Dedifferentiated amniotic fluid mesenchymal stem cell (primary cell): ENCODE measurements around the gene ZIC5.

Experiments used
- DNase-seq: peaks from one replicate; pipeline ENCODE4 v3.0.0-alpha.2; 2016; ENCODE audit errors: extremely low spot score

The ZIC5 gene

DNA sequence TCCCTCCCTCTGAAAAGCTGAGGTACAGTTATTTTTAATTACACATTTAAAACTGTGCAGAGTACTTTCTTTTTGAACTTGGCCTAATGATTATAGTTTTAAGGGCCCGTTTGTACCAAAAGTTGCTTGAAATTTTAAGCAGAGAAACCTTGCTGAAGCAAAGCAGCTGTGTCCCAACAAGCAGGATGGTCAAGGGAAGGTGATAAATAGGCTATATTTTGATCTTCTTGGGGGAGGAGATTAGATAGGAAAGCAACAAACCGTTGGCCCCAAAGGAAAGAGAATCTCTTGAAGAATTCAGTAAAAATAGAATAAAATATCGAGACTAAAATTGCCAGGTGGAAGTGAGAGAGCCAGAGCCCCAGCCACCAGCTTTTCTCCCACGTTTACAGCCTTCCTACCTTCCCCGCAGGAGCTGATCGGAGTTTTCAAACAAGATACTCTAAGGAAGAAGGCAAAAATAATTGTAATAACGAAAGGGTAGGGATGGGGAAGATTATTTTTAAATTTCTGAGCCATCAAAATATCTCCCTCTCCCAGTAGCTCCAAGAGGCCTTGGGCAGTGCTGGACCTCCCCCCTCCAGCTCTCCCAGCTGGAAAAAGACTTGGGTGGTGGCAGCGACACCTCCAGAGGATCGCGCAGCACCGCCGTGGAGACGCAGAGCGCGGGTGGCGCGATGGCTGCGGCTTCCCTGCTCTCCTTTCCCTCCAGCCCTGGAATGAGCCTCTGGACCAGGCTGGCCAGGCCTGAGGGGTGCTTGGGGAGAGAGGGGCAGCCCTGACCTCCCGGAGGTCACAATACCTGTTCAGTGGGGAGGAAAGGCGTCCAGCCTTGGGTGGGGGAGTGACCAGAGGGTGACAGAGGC lies 15.8 kb upstream of the ZIC5 start:
- no peak for DNase-seq

DNA sequence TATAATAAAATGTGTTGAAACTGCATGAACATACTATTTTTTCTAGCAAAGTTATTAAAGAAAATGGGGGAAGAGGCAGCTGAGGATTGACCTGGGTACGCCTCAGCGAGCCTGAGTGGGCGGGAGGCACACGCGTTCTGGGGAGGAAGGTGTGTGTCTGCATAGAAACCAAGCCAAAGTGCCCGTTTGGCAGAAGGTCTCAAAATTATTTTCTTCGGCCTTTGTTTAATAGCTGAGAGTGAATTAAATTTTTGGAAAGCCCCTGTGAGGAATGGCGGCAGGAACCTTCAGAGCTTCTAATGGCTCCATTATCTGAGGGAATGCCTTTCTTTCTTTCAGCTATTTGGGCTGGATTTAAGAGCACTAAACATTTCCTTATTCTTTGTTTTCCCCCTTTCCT lies 15.2 kb upstream of the ZIC5 start:
- DNase-seq, result no peak

- DNase-seq, result no peak
Measured at GRCh38 chr13:99985886-99986527, 14.4 kb upstream of the ZIC5 start.

DNA sequence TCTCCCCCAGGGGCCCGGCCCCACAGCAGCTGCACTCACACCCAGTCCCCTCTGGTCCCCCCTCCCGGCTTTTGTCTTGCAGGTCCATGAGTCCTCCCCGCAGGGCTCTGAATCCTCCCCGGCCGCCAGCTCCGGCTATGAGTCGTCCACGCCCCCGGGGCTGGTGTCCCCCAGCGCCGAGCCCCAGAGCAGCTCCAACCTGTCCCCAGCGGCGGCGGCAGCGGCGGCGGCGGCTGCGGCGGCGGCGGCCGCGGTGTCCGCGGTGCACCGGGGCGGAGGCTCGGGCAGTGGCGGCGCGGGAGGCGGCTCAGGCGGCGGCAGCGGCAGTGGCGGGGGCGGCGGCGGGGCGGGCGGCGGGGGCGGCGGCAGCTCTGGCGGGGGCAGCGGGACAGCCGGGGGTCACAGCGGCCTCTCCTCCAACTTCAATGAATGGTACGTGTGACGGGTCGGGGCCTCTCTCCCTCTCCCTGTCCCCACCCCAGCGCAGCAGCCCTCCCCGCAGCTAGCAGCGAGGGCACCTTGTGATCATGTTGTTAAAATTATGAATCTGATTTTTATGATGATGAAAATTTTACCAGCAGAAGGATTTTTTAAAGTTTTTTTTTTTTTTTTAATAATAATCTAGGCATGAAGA lies 13.8 kb upstream of the ZIC5 start:
- DNase-seq, result no peak

DNA sequence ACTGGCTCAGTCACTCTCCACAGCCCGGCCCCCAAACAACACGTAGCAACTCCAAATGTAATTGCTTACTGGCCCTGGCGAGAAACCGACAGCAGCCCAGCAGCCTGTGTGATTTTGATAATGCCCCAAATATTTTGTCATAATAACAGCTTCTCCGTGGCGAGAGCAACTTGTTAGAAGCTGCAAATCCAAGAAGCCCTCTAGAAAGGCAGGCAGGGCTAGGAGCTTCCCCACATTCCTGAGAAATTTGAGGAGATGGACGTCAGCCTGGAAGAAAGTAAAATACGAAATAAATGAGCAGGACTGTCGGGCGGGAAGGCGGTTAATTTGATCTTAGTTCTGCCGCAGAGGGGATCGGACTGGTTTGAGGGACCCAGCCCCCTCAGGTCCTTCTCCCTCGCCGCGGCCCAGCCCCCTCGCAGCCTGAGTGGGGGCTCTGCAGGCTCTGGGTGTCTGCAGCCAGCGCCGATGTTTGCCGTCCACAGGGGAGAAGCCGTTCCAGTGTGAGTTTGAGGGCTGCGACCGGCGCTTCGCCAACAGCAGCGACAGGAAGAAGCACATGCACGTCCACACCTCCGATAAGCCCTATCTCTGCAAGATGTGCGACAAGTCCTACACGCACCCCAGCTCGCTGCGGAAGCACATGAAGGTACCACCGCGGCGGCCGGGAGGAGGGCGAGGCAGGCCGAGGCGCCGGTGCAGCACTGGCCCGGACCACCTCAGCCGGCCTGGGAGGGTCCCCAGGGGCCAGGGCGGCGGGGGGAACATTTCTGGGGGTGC lies 13.1 kb upstream of the ZIC5 start:
- no peak for DNase-seq

- DNase-seq, result no peak
Measured at GRCh38 chr13:99983499-99984401, 12.2 kb upstream of the ZIC5 start.

DNA sequence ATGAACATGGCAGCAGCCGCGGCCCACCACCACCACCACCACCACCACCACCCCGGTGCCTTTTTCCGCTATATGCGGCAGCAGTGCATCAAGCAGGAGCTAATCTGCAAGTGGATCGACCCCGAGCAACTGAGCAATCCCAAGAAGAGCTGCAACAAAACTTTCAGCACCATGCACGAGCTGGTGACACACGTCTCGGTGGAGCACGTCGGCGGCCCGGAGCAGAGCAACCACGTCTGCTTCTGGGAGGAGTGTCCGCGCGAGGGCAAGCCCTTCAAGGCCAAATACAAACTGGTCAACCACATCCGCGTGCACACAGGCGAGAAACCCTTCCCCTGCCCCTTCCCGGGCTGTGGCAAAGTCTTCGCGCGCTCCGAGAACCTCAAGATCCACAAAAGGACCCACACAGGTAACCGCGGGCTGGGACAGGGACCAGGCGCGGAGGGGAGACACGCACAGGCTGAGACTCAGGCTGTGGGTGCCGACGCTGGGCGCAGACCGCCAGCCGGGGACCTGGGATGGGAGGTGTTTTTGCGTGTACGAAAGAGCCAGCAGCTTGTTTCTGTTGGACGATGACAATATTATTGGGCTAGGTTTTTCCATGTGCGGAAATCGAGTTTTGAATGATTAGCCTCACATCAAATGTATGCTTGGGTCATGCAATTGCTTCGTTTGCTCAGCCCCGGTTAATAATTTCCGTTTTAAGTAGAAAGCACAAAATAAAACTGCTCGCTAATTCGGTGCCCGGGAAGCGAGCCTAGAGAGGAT lies 11.3 kb upstream of the ZIC5 start:
- no peak for DNase-seq

DNA sequence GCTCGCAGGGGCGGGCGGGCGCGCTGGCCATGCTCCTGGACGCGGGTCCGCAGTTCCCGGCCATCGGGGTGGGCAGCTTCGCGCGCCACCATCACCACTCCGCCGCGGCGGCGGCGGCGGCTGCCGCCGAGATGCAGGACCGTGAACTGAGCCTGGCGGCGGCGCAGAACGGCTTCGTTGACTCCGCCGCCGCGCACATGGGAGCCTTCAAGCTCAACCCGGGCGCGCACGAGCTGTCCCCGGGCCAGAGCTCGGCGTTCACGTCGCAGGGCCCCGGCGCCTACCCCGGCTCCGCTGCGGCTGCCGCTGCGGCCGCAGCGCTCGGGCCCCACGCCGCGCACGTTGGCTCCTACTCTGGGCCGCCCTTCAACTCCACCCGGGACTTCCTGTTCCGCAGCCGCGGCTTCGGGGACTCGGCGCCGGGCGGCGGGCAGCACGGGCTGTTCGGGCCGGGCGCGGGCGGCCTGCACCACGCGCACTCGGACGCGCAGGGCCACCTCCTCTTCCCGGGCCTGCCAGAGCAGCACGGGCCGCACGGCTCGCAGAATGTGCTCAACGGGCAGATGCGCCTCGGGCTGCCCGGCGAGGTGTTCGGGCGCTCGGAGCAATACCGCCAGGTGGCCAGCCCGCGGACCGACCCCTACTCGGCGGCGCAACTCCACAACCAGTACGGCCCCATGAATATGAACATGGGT lies 10.6 kb upstream of the ZIC5 start:
- DNase-seq, result no peak

- DNase-seq, result no peak
Measured at GRCh38 chr13:99981735-99982035, 10.1 kb upstream of the ZIC5 start, which contains the start of gene ZIC2. ZIC2 (plus strand) TSS chr13:99981784; CDS start chr13:99982065, 281 bp downstream.

DNA sequence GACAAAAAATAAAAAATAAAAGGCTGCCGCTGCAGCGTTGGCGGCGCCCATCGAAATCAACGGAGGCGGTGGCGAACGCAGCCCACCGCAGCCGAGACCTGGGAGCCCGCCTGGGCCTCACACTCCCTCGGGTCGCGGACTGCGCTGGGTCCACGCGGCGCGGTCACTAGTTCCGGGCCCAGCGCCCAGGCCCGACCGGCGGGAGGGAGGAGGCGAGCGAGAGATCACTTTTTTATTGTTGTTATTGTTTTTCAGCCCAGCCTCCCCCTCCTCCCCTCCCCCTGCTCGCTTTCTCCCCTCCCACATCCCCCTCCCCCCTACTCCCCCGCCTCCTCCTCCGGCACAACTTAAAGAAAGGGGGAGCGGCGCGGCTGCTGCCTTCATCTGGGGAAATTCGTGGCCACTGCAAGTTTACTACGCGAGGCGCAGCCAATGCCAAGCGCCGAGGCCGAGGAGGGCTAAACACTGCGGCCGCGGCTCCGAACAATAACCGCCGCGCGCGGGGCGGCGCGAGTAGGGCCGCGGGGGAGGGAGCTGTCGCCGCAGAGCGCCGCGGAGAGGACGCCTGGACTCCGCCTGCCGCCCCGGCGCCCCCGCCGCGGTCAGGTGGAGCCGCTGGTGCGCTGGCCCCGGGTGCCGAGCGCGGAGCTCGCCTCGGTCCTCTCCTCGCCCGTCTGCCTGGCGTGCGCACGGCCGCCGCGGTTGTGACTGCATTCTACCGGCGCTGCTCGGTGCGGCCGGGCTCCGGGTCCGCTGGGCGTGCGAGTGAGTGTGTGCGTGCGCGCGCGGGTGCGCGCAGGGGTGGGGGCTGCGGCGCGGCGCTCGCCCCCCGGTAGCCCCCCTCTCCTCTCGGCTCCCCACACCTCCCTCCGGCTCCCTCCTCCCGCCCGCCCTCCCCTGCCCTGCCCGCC lies 9.5 kb upstream of the ZIC5 start:
- DNase-seq, result no peak

DNA sequence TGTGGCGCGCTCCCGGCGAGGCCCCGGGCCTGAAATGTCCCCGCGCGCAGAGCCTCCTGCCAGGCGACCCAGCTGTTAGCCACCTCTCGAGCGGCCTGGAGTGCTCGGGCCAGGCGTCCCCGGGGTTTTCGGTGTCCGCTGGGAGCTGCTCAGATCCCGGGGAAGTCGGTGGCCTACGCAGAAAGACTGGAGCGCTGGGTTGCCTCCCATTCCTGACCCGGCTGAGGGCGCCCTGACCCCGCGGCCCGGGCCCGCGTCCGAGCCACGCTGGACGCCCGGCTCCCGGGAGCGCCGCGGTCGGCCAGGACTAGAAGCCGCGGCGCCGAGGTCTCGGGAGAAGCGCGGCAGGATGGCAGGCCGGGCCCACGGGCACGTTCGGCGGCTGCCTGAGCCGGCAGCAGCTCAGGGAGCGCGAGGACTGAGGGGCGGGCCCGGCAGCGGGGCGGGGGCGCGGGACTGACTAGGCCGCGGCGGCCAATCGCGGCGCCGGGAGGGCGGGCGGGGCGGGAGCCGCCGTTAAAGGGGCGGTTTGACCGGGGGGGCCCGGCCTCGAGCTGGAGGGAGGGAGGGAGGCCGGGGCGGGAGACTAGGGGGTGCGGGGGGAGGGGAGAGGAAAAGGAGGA lies 8.7 kb upstream of the ZIC5 start:
- no peak for DNase-seq

DNA sequence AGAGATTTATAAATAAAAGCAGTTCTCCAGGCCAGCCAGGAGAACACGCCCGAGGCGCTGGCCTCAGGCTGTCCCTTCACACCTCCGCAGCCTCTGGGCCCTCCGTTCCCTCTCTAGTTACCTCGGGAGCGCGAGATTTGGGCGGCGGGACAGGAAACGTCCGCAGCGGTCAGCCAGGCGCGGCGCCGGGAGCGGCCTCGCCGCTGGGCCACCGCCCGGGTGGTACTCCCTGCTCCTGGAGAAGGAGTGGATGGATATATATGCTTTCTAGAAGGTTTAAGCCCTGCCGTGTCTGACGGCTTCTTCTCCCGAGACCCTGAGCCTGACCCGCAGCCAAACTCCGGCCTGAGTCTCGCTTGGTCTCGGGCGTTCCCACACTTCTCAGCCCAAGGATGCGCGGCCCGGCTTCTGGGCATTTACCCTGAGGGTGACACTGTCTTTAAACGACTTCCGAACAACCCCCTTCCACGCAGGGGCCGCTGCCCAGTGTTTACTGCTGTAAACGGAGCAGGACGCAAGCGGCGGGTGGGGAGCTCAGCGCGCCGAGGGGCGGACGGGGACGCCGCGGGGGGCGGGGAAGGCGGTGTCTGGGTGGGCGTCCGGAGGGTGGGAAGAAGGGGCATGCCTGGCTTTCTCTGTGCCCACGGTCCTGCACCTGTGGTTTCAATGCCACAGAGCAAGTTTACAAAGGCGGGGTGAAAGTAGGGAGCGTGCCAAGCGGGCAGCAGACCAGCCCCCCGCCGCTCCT lies 8.1 kb upstream of the ZIC5 start:
- no peak for DNase-seq

DNA sequence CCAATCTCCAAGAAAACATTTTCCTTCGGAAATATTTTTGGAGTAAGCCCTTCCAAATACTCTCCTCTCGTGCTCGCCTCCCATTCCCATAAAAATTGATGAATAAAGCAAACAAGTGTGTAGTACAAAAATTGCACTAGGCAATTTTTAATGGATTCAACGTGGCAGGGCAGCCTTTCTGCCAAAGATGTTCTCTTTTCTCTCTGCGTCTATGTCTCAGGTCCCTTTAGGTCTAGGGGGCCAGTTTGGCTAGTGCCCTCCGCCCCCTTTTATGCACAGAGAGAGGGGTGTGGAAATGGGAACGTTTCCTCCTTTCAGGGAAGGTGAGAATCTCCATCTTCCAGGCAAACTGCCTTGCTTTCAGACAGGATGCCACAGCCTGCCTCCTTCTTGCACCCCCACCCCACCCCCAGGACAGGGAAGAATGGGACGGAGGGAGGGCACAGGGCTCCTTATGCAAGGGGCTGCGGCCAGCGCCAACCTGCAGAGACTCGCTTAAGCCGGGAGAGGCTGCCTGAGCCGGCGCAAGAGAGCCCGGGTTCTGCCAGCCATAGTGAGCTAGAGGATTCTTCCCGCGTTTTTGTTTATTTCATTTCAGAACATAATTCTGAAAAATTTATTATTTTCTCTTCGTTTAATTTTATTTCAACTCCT lies 7.4 kb upstream of the ZIC5 start:
- no peak for DNase-seq

DNA sequence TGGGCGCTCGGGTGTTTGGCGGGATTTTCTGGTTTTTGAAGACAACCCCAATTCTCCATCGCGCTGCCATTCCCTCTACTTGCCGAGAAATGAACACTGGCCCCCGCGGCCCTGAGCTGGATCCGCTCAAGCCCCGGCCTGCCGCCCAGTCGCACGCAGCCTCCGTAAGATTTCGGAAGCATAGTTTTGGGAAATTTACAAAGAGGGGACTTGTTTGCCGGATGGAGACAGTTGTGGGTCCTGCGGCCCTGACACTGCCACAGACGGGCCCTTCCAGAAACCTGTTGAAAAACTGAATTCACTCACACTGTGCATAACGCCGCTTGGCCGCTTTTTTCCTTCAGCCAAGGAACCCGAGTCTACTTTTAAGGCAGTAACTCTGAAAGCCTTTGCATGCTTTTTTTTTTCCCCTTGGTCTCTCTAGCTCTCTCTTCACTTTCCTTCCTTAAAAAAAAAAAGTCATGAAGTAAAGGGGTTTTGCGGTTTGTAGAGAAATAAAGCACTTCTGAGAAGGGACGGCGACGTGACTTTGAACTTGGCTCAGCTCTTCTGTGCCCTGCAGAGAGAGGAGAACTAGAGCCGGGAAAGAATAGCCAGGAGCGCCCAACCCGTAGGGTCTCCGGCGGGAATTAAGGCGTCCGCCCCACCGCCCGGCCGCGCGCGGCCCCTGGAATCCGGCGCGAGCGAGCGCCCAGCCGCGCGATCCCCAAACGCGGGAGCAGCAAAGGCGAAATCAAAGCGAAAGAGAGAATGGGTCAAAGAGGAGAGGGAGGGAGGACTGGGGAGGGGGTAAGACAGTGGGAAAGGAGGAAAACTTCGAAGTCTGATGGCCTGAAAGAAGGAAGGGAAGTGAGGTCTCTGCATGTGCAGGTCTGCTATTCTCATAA lies 6.6 kb upstream of the ZIC5 start:
- DNase-seq, result no peak

DNA sequence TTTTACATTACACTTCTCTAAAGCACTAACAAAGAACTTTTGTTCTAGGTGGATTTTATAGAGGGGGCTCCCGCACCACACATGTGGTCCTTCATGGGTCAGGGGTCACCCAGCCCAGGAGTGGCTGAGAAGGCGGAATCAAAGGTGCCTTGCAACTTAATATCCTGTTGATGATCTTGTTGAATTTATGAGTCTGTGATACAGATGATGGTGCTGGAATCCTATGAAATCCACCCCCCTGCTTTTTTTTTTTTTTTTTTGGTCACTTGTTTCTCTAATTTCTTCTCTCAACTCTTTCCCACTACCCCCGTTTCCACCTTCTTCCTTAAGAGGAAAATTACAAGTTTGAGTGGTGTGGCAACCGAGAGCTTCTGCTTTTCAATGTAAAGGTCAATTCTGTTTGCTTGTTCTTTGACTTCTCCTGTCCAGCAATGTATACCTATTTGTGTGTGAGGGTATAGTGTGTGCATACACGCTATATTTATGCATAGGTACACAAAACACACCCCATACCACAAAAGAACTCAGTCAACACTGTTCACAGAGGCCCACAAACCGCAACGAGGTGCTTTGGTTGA lies 5.9 kb upstream of the ZIC5 start:
- DNase-seq, result no peak

DNA sequence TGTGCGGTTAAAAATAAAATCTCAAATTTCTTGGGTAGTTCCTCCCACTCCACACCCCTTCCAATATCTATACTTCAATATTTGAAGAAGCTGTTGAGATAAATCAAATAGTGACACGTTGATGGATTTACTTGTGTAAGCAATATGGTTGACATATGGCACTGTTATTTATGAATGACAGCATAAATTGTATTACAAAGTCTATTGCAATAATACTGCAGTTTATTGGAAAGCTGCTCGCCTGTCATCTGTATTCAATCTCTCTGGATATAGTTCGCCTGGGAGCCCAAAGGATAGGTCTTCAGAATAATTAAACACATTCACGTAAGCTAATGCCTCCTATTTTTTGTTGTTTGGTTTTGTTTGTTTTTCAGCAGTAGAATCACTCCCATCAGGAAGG lies 5.0 kb upstream of the ZIC5 start:
- DNase-seq, result no peak
